Endothelial cell (in vitro differentiated cells): Measurements from ENCODE around the gene DNAH3. TPM values are rescaled to one million over a fixed set of nuclear protein-coding genes. Genes with fewer than 3 reads are reported as not detected.

Experiments used
- DNase-seq: peaks from one replicate; pipeline ENCODE4 v3.0.0; 2021; ENCODE audit warnings: low spot score
- H3K27ac Mint-ChIP-seq: one replicate; pipeline ENCODE4 v1.8.0; 2021; ENCODE audit warnings: mixed read lengths, inconsistent platforms; ENCODE audit not compliant: unreplicated experiment
- H3K27me3 Mint-ChIP-seq: one replicate; pipeline ENCODE4 v1.8.0; 2021; ENCODE audit warnings: mild to moderate bottlenecking, moderate library complexity, mixed read lengths, inconsistent platforms; ENCODE audit not compliant: unreplicated experiment
- H3K36me3 Mint-ChIP-seq: one replicate; pipeline ENCODE4 v1.8.0; 2021; ENCODE audit warnings: mild to moderate bottlenecking, low read depth, mixed read lengths, inconsistent platforms; ENCODE audit not compliant: unreplicated experiment
- H3K4me1 Mint-ChIP-seq: one replicate; pipeline ENCODE4 v1.8.0; 2021; ENCODE audit warnings: mild to moderate bottlenecking, mixed read lengths, inconsistent platforms; ENCODE audit not compliant: unreplicated experiment
- H3K4me3 Mint-ChIP-seq: one replicate; pipeline ENCODE4 v1.8.0; 2021; ENCODE audit warnings: mild to moderate bottlenecking, mixed read lengths, inconsistent platforms; ENCODE audit not compliant: unreplicated experiment
- H3K9me3 Mint-ChIP-seq: one replicate; pipeline ENCODE4 v1.8.0; 2021; ENCODE audit warnings: mixed read lengths, inconsistent platforms; ENCODE audit not compliant: unreplicated experiment
- CTCF ChIP-seq: fragments of 200-600 bp; sonication (generic); IDR thresholded peaks from one replicate; pipeline ENCODE4 v1.5.0; 2021; ENCODE audit warnings: antibody characterized with exemption; ENCODE audit not compliant: unreplicated experiment
- total RNA-seq: library from RNA; stranded (reverse); fragmentation: NEBNext Ultra II Directional; extraction: Animal tissue kit (Norgen Biotek cat#: 25700); gene quantifications from one replicate; pipeline ENCODE4 v1.2.1, GENCODE V29; 2021; ENCODE audit not compliant: unreplicated experiment

Gene DNAH3
- total RNA-seq, 1 donor from 2014 or later, result 0.05 TPM

GRCh38 chr16:21167929-21168602 is 17.4 kb upstream of the DNAH3 start:
- Mint-ChIP-seq H3K4me3 (no peak overlapping the region), H3K9me3 (no peaks in the 10 kb centered on the region), H3K36me3 (peaks cover 16% of the 10 kb centered on the region), H3K27me3 (no peaks in the 10 kb centered on the region), H3K27ac (no peak overlapping the region), H3K4me1 (no peaks in the 10 kb centered on the region)
- TF ChIP-seq CTCF, result no peak
- DNase-seq, result no peak

GRCh38 chr16:21167360-21167759 is 16.7 kb upstream of the DNAH3 start:
- no peak overlapping the region for H3K27ac Mint-ChIP-seq
- no peak for DNase-seq
- H3K4me3 Mint-ChIP-seq, result no peak overlapping the region
- H3K36me3 Mint-ChIP-seq, result peaks cover 15% of the 10 kb centered on the region
- TF ChIP-seq CTCF, result no peak
- H3K9me3 Mint-ChIP-seq, result no peaks in the 10 kb centered on the region
- H3K4me1 Mint-ChIP-seq, result no peaks in the 10 kb centered on the region
- H3K27me3 Mint-ChIP-seq, result no peaks in the 10 kb centered on the region

GRCh38 chr16:21166561-21166961 is 15.9 kb upstream of the DNAH3 start:
- no peak for DNase-seq
- TF ChIP-seq CTCF, result no peak
- Mint-ChIP-seq H3K9me3 (no peaks in the 10 kb centered on the region), H3K36me3 (peaks cover 15% of the 10 kb centered on the region), H3K27me3 (no peaks in the 10 kb centered on the region), H3K27ac (no peak overlapping the region), H3K4me1 (no peaks in the 10 kb centered on the region), H3K4me3 (no peak overlapping the region)

GRCh38 chr16:21164521-21165168 is 14.0 kb upstream of the DNAH3 start:
- peaks cover 10% of the 10 kb centered on the region for H3K36me3 Mint-ChIP-seq
- DNase-seq, result no peak
- TF ChIP-seq CTCF, result no peak
- H3K9me3 Mint-ChIP-seq, result no peaks in the 10 kb centered on the region
- H3K27me3 Mint-ChIP-seq, result no peaks in the 10 kb centered on the region
- no peak overlapping the region for H3K4me3 Mint-ChIP-seq
- H3K27ac Mint-ChIP-seq, result no peak overlapping the region
- H3K4me1 Mint-ChIP-seq, result no peaks in the 10 kb centered on the region

- no peak overlapping the region for H3K4me3 Mint-ChIP-seq
- no peak for DNase-seq
- H3K36me3 Mint-ChIP-seq, result peaks cover 10% of the 10 kb centered on the region
- no peak overlapping the region for H3K27ac Mint-ChIP-seq
- TF ChIP-seq CTCF, result no peak
- H3K9me3 Mint-ChIP-seq, result no peaks in the 10 kb centered on the region
- no peaks in the 10 kb centered on the region for H3K27me3 Mint-ChIP-seq
- no peaks in the 10 kb centered on the region for H3K4me1 Mint-ChIP-seq
Observed at GRCh38 chr16:21163576-21163975, 12.9 kb upstream of the DNAH3 start.
